NCI-H2171 (cell line): ENCODE data around the gene KAT5.
"Not testable (repeated sequence)": the region's sequence is repeated elsewhere in the genome, so short reads cannot be mapped to it uniquely, and the experiment has no call there.

Experiments used
- DNase-seq: peaks from one replicate; lab custom pipeline; 2025; lab: John Stamatoyannopoulos, UW

Gene KAT5

DNA sequence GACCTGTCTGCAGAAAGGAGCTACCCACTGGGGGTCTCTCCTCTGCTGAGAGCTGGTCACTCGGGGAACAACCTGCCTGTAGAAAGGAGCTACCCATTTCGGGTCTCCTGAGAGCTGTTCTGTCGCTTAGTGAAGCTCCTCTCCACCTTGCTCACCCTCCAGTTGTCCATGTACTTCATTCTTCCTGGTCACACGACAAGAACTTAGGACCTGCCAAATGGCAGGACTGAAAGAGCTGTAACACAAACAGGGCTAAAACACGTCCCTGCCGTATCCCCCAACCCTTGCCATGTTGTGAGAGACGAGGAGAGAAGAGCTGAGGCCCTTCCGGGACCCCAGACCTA is 32.6 kb downstream of the KAT5 start:
- no peak for DNase-seq

DNA sequence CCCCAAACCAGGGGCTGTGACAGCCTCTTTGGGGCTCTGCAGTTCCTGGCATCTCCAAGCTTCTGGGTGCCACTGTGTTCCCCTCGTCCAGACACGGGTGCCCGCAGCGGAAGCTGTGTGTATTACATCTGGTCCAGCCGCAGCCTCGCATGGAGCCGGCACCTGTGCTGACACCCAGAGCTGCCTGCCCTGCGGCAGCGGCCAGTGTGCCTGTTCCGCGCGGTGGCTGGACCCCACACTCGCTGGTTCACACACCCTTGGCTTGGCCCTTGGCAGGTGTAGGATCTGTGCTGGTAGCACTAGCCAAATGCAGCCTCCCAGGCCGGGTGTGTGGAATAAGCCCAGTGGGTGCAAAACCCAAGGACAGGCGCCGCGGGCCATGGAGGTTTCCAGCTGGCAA is 33.0 kb downstream of the KAT5 start:
- DNase-seq = no peak

DNA sequence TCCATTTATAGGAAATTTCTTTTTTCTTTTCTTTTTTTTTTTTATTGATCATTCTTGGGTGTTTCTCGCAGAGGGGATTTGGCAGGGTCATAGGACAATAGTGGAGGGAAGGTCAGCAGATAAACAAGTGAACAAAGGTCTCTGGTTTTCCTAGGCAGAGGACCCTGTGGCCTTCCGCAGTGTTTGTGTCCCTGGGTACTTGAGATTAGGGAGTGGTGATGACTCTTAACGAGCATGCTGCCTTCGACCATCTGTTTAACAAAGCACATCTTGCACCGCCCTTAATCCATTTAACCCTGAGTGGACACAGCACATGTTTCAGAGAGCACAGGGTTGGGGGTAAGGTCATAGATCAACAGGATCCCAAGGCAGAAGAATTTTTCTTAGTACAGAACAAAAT is 50.1 kb downstream of the KAT5 start:
- DNase-seq = not testable (repeated sequence)

DNA sequence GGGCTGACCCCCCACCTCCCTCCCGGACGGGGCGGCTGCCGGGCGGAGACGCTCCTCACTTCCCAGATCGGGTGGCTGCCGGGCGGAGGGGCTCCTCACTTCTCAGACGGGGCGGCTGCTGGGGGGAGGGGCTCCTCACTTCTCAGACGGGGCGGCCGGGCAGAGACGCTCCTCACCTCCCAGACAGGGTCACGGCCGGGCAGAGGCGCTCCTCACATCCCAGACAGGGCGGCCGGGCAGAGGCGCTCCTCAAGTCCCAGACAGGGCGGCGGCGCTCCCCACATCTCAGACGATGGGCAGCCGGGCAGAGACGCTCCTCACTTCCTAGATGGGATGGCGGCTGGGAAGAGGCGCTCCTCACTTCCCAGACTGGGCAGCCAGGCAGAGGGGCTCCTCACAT is 50.8 kb downstream of the KAT5 start:
- DNase-seq = not testable (repeated sequence)

DNA sequence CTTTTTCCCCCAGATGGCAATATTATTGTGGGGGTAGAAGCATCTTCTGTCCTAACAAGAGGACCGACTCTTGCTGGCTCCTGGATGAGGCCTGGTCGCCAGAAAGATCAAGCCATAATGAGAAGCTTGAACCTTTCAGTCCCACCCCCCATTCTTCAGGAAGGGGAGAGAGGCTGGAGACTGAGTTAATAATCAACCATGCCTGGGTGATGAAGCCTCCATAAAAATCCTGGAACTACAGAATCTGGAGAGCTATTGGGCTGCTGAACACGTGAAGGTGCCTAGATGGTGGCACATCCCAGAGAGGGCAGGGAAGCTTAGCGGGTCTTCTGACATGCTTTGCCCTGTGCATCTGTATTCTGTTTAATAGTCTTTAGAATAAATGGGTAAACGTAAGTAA is 52.4 kb downstream of the KAT5 start:
- DNase-seq = no peak

DNA sequence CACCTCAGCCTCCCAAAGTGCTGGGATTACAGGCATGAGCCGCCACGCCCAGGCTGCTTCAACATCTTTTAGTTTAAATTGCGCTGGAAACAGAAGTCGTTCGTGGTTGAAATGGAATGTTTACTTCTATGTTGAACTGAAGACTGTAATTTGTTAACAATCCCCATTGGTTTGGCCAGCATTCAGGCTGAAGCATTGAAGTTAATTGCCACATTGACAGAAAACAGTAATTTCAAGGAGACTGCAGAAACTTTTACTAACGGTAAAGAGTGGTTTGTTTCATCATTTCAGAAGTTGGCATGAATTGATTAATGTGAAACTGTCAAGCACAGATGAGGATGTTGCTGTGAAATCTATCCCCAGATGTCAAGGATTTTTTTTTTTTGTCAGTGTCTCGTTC is 54.5 kb downstream of the KAT5 start:
- no peak for DNase-seq

DNA sequence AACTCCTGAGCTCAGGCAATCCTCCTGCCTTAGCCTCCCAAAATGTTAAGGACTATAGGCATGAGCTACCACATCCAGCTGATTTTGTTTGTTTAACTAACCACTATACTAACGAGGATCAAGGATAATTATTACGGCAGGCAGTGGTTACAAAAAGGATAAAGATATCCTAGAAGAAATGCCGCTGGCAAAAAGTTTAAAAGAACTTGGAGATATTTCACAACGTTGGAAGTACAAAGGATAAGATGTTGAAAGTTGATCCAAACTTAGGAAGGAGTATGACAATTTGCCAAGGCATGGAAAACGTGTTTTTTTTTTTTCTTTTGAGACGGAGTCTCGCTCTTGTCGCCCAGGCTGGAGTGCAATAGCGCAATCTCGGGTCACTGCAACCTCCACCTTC is 55.4 kb downstream of the KAT5 start:
- DNase-seq = no peak

DNA sequence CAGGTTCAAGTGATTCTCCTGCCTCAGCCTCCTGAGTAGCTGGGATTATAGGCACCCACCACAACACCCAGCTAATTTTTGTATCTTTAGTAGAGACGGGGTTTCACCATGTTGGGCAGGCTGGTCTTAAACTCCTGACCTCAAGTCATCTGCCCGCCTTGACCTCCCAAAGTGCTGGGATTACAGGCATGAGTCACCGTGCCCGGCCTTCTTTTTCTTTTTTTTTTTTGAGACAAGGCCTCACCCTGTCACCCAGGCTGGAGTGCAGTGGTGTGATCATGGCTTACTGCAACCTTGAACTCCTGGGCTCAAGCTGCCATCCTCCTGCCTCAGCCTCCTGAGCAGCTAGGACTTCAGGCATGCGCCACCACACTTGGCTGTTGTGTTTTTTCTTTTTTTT is 55.8 kb downstream of the KAT5 start:
- not testable (repeated sequence) for DNase-seq
